CD14-positive monocyte (primary cell): Measurements from ENCODE around the gene HTR6. TPM values are rescaled to one million over a fixed set of nuclear protein-coding genes. Genes with fewer than 3 reads are reported as not detected.
"Not testable (repeated sequence)": the region's sequence is repeated elsewhere in the genome, so short reads cannot be mapped to it uniquely, and the experiment has no call there.

Experiments used
- DNase-seq, 3 donors: peaks; one replicate each; pipeline ENCODE4 v3.0.0-alpha.2; 2011 to 2022
- H2AFZ ChIP-seq: 2 replicates; pipeline ENCODE4 v1.6.0; 2012; ENCODE audit warnings: mild to moderate bottlenecking, low read depth, low read length, inconsistent platforms; ENCODE audit not compliant: insufficient read depth, poor library complexity, severe bottlenecking
- H3K27ac ChIP-seq, 2 donors: 1 replicate in 1 of 2; 2 replicates in 1 of 2; pipeline ENCODE4 v1.5.1; 2012 to 2013; ENCODE audit warnings: low read length in 2 of 2, control low read depth in 1 of 2, inconsistent platforms in 1 of 2, low read depth in 1 of 2, mild to moderate bottlenecking in 1 of 2
- H3K27me3 ChIP-seq, 2 donors: one replicate each; pipeline versions ENCODE4 v1.6.0 to v1.6.1; 2011 to 2013; ENCODE audit warnings: low read length in 2 of 2; ENCODE audit not compliant: control insufficient read depth in 2 of 2, insufficient read depth in 2 of 2
- H3K36me3 ChIP-seq, 2 donors: replicated peaks in 1 of 2; 1 replicate in 1 of 2; 2 replicates in 1 of 2; pipeline versions ENCODE4 v1.5.1 to v1.6.1; 2012 to 2013; ENCODE audit warnings: low read length in 2 of 2, control low read depth in 1 of 2, inconsistent platforms in 1 of 2, mild to moderate bottlenecking in 1 of 2; ENCODE audit not compliant: insufficient read depth in 2 of 2, control insufficient read depth in 1 of 2
- H3K4me1 ChIP-seq, 2 donors: 1 replicate in 1 of 2; 2 replicates in 1 of 2; pipeline versions ENCODE4 v1.5.1 to v1.6.1; 2012 to 2013; ENCODE audit warnings: low read length in 2 of 2, control low read depth in 1 of 2, inconsistent platforms in 1 of 2, mild to moderate bottlenecking in 1 of 2, moderate library complexity in 1 of 2; ENCODE audit not compliant: insufficient read depth in 2 of 2, control insufficient read depth in 1 of 2
- H3K4me2 ChIP-seq: replicated peaks from 2 replicates; pipeline ENCODE3; 2012; ENCODE audit warnings: low read length, moderate library complexity, mild to moderate bottlenecking; ENCODE audit not compliant: poor library complexity, severe bottlenecking; ENCODE audit errors: extremely low read depth
- H3K4me3 ChIP-seq, 3 experiments: fragments of 200-600 bp in 1 of 3; sonication (generic) in 1 of 3; replicated peaks in 1 of 3; 1 replicate in 2 of 3; 2 replicates in 1 of 3; pipeline ENCODE4 v1.5.1; 2011 to 2013; ENCODE audit warnings: low read length in 3 of 3, mild to moderate bottlenecking in 3 of 3, control low read depth in 2 of 3, low read depth in 2 of 3, inconsistent platforms in 1 of 3, moderate library complexity in 1 of 3
- H3K79me2 ChIP-seq: 2 replicates; pipeline ENCODE4 v1.6.0; 2012; ENCODE audit warnings: mild to moderate bottlenecking, control low read depth, inconsistent platforms, low read length, moderate library complexity; ENCODE audit not compliant: insufficient read depth
- H3K9ac ChIP-seq: 2 replicates; pipeline ENCODE4 v1.6.0; 2017; ENCODE audit warnings: low read length, mild to moderate bottlenecking; ENCODE audit not compliant: insufficient read depth, poor library complexity, severe bottlenecking
- H3K9me3 ChIP-seq, 2 donors: replicated peaks in 1 of 2; 1 replicate in 1 of 2; 2 replicates in 1 of 2; pipeline versions ENCODE4 v1.5.1 to v1.6.1; 2012 to 2013; ENCODE audit warnings: low read length in 2 of 2, control low read depth in 1 of 2; ENCODE audit not compliant: control insufficient read depth in 1 of 2, insufficient read depth in 1 of 2
- H4K20me1 ChIP-seq: 2 replicates; pipeline ENCODE4 v1.6.0; 2012; ENCODE audit warnings: mild to moderate bottlenecking, low read length, control low read depth, moderate library complexity; ENCODE audit not compliant: insufficient read depth
- H3K27ac Mint-ChIP-seq, 7 donors: one replicate each; pipeline ENCODE4 v1.8.0; 2020; ENCODE audit warnings: mild to moderate bottlenecking in 7 of 7, mixed read lengths in 7 of 7, moderate library complexity in 6 of 7, inconsistent platforms in 2 of 7
- H3K27me3 Mint-ChIP-seq, 3 donors: one replicate each; pipeline ENCODE4 v1.8.0; 2021 to 2022; ENCODE audit warnings: low read depth in 3 of 3, mild to moderate bottlenecking in 3 of 3, mixed read lengths in 3 of 3, moderate library complexity in 3 of 3, inconsistent platforms in 1 of 3
- H3K36me3 Mint-ChIP-seq, 2 donors: one replicate each; pipeline ENCODE4 v1.8.0; 2020; ENCODE audit warnings: mixed read lengths in 2 of 2, inconsistent platforms in 1 of 2, mild to moderate bottlenecking in 1 of 2
- H3K4me1 Mint-ChIP-seq: one replicate; pipeline ENCODE4 v1.8.0; 2020; ENCODE audit warnings: mild to moderate bottlenecking, mixed read lengths
- H3K4me3 Mint-ChIP-seq, 2 donors: one replicate each; pipeline ENCODE4 v1.8.0; 2020; ENCODE audit warnings: mild to moderate bottlenecking in 2 of 2, mixed read lengths in 2 of 2, moderate library complexity in 1 of 2
- H3K9me3 Mint-ChIP-seq, 7 donors: one replicate each; pipeline ENCODE4 v1.8.0; 2020 to 2022; ENCODE audit warnings: mixed read lengths in 7 of 7, mild to moderate bottlenecking in 6 of 7, moderate library complexity in 6 of 7, inconsistent platforms in 2 of 7
- WGBS: methylation state at CpG from one replicate; pipeline ENCODE4 v1.1.5; 2013; ENCODE audit warnings: missing lambda C conversion rate; ENCODE audit not compliant: insufficient coverage; 5-methylcytosine and 5-hydroxymethylcytosine counted together
- intact Hi-C, 2 donors: fragments of 100-400 bp; cut with micrococcal nuclease; formaldehyde crosslinking; loops; one replicate each; pipeline versions ENCODE4 v1.15.0 to v1.15.1; 2023
- polyA plus RNA-seq, 3 donors: library from polyadenylated mRNA; depleted of rRNA in 1 of 3; unstranded in 2 of 3; stranded (reverse) in 1 of 3; fragments of 300-500 nt in 2 of 3; fragments of >200 nt in 1 of 3; fragmentation: Illumina TruSeq in 2 of 3; gene quantifications; 1 replicate in 2 of 3; 2 replicates in 1 of 3; pipeline ENCODE4 v1.2.3, GENCODE V29; 2012 to 2021
- TF ChIP-seq, protein P1 (sequence below): fragments of 200-600 bp; IDR thresholded peaks from one replicate; pipeline ENCODE4 v1.8.0; 2022; ENCODE audit warnings: antibody characterized with exemption, mild to moderate bottlenecking

HTR6 gene
- polyA plus RNA-seq, 3 donors: not detected

DNA sequence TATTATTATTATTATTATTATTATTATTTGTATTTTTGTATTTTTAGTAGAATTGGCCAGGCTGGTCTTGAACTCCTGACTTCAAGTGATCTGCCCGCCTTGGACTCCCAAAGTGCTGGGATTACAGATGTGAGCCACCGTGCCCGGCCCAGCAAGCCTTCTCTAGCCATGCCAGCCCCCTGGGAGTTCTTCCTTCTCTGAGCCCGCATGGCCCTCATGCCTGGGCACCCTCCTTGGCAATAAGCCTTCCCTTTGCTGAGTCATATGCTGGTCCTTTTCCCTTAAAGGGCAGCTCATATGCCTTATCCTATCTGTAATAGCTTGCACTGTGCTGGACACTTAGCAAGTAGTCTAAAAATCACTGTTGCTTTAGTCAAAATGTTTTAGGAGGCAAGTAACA is 29.0 kb upstream of the HTR6 start:
- H3K36me3 ChIP-seq: no peaks in the 10 kb centered on the region
- Mint-ChIP-seq H3K27ac (no peak overlapping the region), H3K27me3 (peaks cover 5 to 18% (median 9%) of the 10 kb centered on the region in 3 donors), H3K9me3 (peaks cover 0 to 2% (median 0%) of the 10 kb centered on the region in 7 donors), H3K4me1 (no peaks in the 10 kb centered on the region), H3K4me3 (no peak overlapping the region), H3K36me3 (no peaks in the 10 kb centered on the region)
- H3K4me1 ChIP-seq: no peaks in the 10 kb centered on the region
- no peaks in the 10 kb centered on the region for H3K79me2 ChIP-seq
- no peak overlapping the region for H3K4me3 ChIP-seq
- no peaks in the 10 kb centered on the region for H4K20me1 ChIP-seq
- no peak overlapping the region for H2AFZ ChIP-seq
- H3K4me2 ChIP-seq: no peak overlapping the region
- no peaks in the 10 kb centered on the region for H3K9me3 ChIP-seq
- WGBS: 100% methylated on average over 2 of the region's 4 CpGs
- intact Hi-C loops: no loop called here
- H3K27me3 ChIP-seq: peaks cover 0 to 5% of the 10 kb centered on the region in 2 donors
- H3K27ac ChIP-seq: no peak overlapping the region
- TF ChIP-seq, protein P1, sequence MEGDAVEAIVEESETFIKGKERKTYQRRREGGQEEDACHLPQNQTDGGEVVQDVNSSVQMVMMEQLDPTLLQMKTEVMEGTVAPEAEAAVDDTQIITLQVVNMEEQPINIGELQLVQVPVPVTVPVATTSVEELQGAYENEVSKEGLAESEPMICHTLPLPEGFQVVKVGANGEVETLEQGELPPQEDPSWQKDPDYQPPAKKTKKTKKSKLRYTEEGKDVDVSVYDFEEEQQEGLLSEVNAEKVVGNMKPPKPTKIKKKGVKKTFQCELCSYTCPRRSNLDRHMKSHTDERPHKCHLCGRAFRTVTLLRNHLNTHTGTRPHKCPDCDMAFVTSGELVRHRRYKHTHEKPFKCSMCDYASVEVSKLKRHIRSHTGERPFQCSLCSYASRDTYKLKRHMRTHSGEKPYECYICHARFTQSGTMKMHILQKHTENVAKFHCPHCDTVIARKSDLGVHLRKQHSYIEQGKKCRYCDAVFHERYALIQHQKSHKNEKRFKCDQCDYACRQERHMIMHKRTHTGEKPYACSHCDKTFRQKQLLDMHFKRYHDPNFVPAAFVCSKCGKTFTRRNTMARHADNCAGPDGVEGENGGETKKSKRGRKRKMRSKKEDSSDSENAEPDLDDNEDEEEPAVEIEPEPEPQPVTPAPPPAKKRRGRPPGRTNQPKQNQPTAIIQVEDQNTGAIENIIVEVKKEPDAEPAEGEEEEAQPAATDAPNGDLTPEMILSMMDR: no peak
- no peak for DNase-seq
- no peak overlapping the region for H3K9ac ChIP-seq

DNA sequence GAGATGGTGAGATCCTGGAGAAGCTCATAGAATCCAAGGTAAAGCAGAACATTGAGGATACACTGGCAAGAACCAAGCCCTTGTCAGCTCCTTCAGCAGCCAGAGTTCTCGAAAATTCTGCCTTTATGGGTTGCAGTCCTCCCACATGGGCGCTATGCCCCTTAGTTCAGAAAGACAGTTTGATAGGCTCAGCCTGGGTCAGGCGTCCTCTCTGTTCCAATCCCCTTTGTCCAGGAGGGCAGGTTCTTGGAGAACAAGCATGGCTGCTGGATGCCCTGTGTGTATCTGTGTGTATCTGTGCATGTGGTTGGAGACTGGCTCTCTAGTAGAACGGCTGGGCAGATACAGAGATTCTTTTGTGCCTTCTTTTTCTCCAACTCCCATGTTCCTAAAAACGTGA is 28.6 kb upstream of the HTR6 start:
- Mint-ChIP-seq H3K4me1 (no peaks in the 10 kb centered on the region), H3K9me3 (peaks cover 0 to 4% (median 0%) of the 10 kb centered on the region in 7 donors), H3K4me3 (no peak overlapping the region), H3K36me3 (no peaks in the 10 kb centered on the region), H3K27ac (no peak overlapping the region), H3K27me3 (peaks cover 8 to 22% (median 9%) of the 10 kb centered on the region in 3 donors)
- Histone ChIP-seq H3K9me3 (no peaks in the 10 kb centered on the region), H3K4me2 (no peak overlapping the region), H3K4me1 (no peaks in the 10 kb centered on the region), H3K27ac (no peak overlapping the region), H2AFZ (no peak overlapping the region), H3K79me2 (no peaks in the 10 kb centered on the region), H3K9ac (no peak overlapping the region), H3K27me3 (peaks cover 0 to 9% of the 10 kb centered on the region in 2 donors), H4K20me1 (no peaks in the 10 kb centered on the region), H3K36me3 (no peaks in the 10 kb centered on the region), H3K4me3 (no peak overlapping the region)
- TF ChIP-seq, protein P1: no peak
- 100% methylated on average over 3 of the region's 5 CpGs for WGBS
- intact Hi-C loops: no loop called here
- DNase-seq: no peak

DNA sequence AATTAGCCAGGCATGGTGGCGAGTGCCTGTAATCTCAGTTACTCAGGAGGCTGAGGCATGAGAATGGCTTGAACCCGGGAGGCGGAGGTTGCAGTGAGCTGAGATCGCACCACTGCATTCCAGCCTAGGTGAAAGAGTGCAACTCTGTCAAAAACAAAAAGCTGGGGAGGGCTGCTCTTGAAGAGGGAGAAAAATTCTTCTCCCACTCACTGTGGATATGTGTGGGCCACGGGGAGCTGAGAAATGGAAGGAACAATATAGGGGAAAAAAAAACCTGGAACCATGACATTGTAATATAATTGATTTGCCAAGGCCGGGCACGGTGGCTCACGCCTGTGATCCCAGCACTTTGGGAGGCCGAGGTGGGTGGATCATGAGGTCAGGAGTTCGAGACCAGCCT is 27.9 kb upstream of the HTR6 start:
- H3K36me3 ChIP-seq, H3K4me1 ChIP-seq, H4K20me1 ChIP-seq, H2AFZ ChIP-seq, H3K4me3 ChIP-seq, H3K9me3 ChIP-seq, DNase-seq, H3K9ac ChIP-seq, H3K27ac Mint-ChIP-seq, H3K36me3 Mint-ChIP-seq, H3K4me2 ChIP-seq, H3K9me3 Mint-ChIP-seq, intact Hi-C loops, H3K4me1 Mint-ChIP-seq, H3K79me2 ChIP-seq, H3K4me3 Mint-ChIP-seq, H3K27ac ChIP-seq: not testable (repeated sequence)
- H3K27me3 ChIP-seq: peaks cover 0 to 16% of the 10 kb centered on the region in 2 donors
- H3K27me3 Mint-ChIP-seq: peaks cover 12 to 29% (median 16%) of the 10 kb centered on the region in 3 donors
- WGBS: 100% methylated on average over 3 of the region's 10 CpGs
